Body of pancreas (tissue), 4 donors: ENCODE results near the gene DHX35.

Experiments used
- POLR2A ChIP-seq, 3 donors: fragments of 450-650 bp; IDR thresholded peaks; one replicate each; pipeline ENCODE4 v1.6.1; 2016; ENCODE audit warnings: antibody characterized with exemption in 3 of 3, mild to moderate bottlenecking in 2 of 3
- TF ChIP-seq, protein P1 (sequence below), 7 experiments: fragments of 450-650 bp in 4 of 7; fragments of 200-600 bp in 3 of 7; sonication (generic) in 3 of 7; IDR thresholded peaks; one replicate each; pipeline ENCODE4 v1.5.1; 2016 to 2019; ENCODE audit warnings: antibody characterized with exemption in 7 of 7

DNA sequence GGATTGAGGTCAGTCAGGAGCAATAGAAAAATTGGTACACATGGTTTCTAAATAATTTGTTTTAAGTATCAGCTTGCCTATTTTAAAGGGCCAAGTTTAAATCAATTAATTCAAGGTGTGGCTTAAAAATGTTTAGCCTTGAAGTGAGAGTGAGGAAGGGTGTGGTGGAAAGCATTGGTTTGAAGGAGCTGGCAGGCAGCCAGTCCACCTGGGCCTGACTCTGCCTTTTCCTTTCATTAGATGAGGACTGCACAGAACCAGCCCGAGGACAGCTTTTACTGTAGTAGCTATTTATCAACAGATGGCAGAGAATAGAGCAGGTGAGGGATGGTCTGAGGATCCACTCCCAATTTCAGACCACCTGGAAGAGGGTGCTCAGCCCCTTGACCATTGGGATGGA lies 42.4 kb downstream of the DHX35 start:
- TF ChIP-seq, protein P1, sequence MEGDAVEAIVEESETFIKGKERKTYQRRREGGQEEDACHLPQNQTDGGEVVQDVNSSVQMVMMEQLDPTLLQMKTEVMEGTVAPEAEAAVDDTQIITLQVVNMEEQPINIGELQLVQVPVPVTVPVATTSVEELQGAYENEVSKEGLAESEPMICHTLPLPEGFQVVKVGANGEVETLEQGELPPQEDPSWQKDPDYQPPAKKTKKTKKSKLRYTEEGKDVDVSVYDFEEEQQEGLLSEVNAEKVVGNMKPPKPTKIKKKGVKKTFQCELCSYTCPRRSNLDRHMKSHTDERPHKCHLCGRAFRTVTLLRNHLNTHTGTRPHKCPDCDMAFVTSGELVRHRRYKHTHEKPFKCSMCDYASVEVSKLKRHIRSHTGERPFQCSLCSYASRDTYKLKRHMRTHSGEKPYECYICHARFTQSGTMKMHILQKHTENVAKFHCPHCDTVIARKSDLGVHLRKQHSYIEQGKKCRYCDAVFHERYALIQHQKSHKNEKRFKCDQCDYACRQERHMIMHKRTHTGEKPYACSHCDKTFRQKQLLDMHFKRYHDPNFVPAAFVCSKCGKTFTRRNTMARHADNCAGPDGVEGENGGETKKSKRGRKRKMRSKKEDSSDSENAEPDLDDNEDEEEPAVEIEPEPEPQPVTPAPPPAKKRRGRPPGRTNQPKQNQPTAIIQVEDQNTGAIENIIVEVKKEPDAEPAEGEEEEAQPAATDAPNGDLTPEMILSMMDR (IDR thresholded peaks at IDR 0.05): no peak
- TF ChIP-seq POLR2A (IDR thresholded peaks at IDR 0.05): no peak
